C4-2B (cell line): Measurements from ENCODE around the gene REC8.

Experiments
- H3K27ac ChIP-seq: fragments of 450-650 bp; 2 replicates; pipeline ENCODE4 v1.5.1; 2017
- ZFX ChIP-seq: fragments of 450-650 bp; IDR thresholded peaks from 2 replicates; pipeline ENCODE4 v1.6.1; 2017
- TF ChIP-seq, protein P1 (sequence below): fragments of 450-650 bp; conservative IDR thresholded peaks from 2 replicates; pipeline ENCODE4 v1.5.1; 2017; ENCODE audit warnings: mild to moderate bottlenecking

REC8 gene

DNA sequence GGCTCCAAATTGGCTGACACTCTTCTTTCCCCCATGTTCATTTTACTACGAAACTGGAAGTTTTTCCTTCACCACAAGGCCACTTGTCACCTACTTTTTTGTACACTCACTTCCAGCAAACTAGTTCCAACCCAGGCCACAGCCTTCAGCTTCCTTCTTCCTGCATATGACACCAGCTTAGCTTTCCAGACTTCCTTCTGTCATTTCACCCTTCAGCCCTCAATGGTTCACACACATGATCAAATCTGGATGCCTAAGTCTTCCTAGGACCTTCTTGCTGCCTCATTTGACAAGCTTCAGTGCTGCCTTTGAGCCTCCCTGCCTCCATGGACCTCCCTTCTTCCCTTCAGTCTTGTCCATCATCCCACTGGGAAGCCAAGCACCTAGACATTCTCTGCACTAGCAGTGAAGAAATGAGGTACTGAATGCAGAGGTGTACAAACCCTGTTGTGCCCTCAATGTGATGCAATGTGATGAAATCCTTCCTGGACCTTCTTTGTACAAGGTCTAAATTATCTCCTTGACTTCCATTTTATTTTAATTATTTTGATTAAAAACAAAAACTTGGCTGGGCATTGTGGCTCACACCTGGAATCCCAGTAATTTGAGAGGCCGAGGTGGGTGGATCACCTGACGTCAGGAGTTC, 4.3 kb upstream of the REC8 start:
- no peak for TF ChIP-seq ZFX
- TF ChIP-seq, protein P1, sequence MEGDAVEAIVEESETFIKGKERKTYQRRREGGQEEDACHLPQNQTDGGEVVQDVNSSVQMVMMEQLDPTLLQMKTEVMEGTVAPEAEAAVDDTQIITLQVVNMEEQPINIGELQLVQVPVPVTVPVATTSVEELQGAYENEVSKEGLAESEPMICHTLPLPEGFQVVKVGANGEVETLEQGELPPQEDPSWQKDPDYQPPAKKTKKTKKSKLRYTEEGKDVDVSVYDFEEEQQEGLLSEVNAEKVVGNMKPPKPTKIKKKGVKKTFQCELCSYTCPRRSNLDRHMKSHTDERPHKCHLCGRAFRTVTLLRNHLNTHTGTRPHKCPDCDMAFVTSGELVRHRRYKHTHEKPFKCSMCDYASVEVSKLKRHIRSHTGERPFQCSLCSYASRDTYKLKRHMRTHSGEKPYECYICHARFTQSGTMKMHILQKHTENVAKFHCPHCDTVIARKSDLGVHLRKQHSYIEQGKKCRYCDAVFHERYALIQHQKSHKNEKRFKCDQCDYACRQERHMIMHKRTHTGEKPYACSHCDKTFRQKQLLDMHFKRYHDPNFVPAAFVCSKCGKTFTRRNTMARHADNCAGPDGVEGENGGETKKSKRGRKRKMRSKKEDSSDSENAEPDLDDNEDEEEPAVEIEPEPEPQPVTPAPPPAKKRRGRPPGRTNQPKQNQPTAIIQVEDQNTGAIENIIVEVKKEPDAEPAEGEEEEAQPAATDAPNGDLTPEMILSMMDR: no peak
- no peak overlapping the region for H3K27ac ChIP-seq

DNA sequence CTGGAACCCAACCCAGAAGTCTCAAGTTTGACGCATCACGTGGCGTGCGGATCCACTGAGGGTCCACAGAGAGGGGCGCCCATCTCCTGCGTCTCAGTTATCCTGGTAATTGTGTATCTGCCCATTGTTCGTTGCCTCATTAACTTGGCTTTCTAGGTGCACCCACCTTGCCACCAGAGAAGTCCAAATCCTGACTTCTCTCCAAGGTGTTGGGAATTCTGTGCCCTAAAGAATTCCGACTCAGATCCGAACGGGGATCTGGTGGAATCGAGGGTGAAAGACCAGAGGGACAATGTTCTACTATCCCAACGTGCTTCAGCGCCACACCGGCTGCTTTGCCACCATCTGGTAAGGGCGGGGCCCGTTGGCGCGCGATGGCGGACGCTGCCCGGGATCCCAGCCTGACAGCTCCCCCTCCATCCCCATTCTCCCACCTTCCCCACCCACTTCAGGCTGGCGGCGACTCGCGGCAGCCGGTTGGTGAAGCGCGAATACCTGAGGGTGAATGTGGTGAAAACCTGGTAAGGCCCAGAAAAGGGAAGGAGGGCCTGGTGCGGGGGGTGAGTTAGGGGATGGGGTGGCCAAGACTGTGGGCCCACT, 481 bp downstream of the REC8 start:
- no peak for TF ChIP-seq ZFX
- TF ChIP-seq, protein P1: no peak
- H3K27ac ChIP-seq: no peak overlapping the region

DNA sequence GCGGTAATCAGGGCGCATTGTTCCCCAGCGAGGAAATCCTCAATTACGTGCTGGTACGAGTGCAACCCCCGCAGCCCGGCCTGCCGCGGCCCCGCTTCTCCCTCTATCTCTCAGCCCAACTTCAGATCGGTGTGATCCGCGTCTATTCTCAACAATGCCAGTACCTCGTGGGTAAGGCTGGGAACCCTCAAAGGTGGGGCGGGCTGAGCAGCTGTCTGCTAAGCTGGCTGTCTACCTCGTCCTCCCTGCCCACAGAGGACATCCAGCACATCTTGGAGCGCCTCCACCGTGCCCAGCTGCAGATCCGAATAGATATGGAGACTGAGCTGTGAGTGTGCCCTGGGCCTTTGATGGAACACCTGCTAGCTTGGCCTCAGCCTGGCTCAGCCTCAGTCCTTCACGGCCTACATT, 996 bp downstream of the REC8 start:
- no peak overlapping the region for H3K27ac ChIP-seq

DNA sequence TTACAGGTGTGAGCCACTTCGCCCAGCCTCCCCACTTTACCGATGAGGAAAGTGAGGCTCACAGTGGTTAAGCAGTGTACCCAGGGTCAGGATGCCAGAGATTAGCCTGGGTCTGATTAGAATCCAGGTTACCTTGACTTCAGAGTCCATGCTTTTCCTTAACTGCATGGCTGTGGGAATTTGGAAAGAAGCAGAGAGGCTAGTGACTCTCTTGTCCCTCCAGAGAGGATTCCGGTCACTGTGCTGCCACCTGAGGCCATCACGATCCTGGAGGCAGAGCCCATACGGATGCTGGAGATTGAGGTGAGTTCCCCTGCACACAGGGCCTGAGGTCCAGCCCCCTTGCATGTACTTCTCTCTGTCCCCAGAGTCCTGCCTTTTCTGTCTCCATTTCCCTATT, 4.7 kb downstream of the REC8 start:
- no peak overlapping the region for H3K27ac ChIP-seq
- TF ChIP-seq, protein P1: no peak
- no peak for TF ChIP-seq ZFX

More for the DNA sequence above, 996 bp downstream of the REC8 start:
- TF ChIP-seq, protein P1: no peak
- TF ChIP-seq ZFX: no peak

DNA sequence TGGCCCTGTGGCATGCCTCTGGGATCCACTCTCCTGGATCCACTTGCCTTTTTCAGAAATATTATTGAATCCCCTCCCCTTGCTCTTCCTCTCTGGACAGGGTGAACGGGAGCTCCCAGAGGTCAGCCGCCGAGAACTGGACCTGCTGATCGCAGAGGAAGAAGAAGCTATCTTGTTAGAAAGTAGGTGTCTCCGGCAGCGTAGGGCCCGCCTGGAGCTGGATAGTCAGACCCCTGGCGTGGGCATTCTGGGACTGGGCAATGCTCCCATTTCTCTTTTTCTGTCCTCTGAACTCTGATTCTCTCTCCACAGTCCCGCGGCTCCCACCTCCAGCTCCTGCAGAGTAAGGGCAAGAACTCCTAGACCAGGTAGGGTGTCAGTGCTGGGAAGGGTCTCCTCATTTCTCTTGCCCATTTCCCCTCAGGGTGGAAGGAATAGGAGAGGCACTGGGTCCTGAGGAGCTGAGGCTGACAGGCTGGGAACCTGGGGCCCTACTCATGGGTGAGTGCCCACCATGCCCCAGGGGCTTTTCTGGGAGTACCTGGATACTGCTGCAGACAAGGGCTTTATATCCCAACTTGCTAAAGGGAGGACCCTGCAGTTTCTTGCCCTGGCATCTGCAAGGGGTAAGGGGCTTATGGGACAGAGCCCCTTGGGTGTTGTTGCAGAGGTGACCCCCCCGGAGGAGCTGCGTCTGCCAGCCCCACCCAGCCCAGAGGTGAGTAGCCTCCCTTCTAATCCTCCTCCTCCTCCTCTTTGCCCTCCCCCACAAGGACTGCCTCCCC, 5.4 kb downstream of the REC8 start:
- TF ChIP-seq ZFX: no peak
- TF ChIP-seq, protein P1: no peak
- no peak overlapping the region for H3K27ac ChIP-seq

DNA sequence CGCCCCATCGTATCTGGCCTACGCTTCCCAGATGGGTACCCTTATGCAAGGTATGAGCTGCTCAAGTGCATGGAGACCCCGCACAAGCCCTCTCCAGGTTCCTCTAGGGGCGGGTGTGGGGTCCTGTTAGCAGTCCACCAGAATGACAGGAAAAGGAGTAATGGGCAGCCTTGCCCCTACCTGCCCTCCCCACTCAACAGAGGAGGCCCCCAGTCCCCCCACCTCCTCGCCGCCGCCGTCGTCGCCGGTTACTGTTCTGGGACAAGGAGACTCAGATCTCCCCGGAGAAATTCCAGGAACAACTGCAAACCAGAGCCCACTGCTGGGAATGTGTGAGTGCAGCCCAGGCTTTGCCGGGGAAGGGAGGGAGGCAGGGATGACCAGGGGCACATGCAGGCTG, 6.0 kb downstream of the REC8 start:
- no peak overlapping the region for H3K27ac ChIP-seq
- TF ChIP-seq ZFX: no peak
- TF ChIP-seq, protein P1: no peak
